ENCODE measurements around the gene RWDD2A. TPM values are rescaled to one million over a fixed set of nuclear protein-coding genes. Genes with fewer than 3 reads are reported as not detected.

The RWDD2A gene
- total RNA-seq, 1 experiment from 2014 or later: 3.5 TPM

DNA sequence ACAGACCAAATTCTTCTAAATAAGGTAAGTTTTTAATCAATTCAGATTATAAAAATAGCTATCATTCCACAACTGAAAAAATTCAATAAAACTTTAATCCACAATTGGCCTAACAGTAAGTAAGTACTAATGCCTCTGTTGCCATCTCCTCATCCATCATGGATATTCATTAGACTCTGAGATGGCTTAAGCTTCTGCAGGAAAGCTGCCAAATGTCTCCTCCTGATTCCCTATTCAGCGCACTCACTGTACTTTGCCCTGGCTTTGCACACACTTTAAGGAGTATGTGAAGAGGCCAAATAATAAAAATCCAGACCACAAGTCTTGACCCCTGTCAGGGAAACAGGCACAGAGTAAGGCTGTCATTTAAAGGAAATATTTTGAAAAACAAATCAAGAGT is 23.6 kb upstream of the RWDD2A start:
- Mint-ChIP-seq H3K27ac (ENCODE audit: unreplicated experiment) (no peak overlapping the region), H3K9me3 (ENCODE audit: unreplicated experiment) (no peaks in the 10 kb centered on the region), H3K36me3 (ENCODE audit: insufficient read depth, unreplicated experiment) (peaks cover 92% of the 10 kb centered on the region), H3K4me3 (ENCODE audit: unreplicated experiment) (no peak overlapping the region), H3K27me3 (ENCODE audit: insufficient read depth, unreplicated experiment) (no peaks in the 10 kb centered on the region), H3K4me1 (ENCODE audit: low read depth, unreplicated experiment) (no peaks in the 10 kb centered on the region)
- ChIA-PET POLR2A (interaction anchor here (0.6 kb wide), 1 partner anchor 11 kb away, joined by 3 read pairs; no protein-coding TSS in a partner anchor), CTCF (interaction anchor here (0.9 kb wide), 1 partner anchor 104 kb away, joined by 3 read pairs; the partner anchor contains the start of gene UBE3D)
- TF ChIP-seq, protein P1, sequence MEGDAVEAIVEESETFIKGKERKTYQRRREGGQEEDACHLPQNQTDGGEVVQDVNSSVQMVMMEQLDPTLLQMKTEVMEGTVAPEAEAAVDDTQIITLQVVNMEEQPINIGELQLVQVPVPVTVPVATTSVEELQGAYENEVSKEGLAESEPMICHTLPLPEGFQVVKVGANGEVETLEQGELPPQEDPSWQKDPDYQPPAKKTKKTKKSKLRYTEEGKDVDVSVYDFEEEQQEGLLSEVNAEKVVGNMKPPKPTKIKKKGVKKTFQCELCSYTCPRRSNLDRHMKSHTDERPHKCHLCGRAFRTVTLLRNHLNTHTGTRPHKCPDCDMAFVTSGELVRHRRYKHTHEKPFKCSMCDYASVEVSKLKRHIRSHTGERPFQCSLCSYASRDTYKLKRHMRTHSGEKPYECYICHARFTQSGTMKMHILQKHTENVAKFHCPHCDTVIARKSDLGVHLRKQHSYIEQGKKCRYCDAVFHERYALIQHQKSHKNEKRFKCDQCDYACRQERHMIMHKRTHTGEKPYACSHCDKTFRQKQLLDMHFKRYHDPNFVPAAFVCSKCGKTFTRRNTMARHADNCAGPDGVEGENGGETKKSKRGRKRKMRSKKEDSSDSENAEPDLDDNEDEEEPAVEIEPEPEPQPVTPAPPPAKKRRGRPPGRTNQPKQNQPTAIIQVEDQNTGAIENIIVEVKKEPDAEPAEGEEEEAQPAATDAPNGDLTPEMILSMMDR (IDR thresholded peaks at IDR 0.05; ENCODE audit: insufficient read depth in 1 of 2, low read depth in 1 of 2, low read length in 1 of 2, severe bottlenecking in 1 of 2, unreplicated experiment in 1 of 2): no peak
- Histone ChIP-seq H3K36me3 (ENCODE audit: control insufficient read depth, insufficient read depth, low read length) (peaks cover 1% of the 10 kb centered on the region), H3K27me3 (replicated peaks; ENCODE audit: control insufficient read depth, insufficient read depth, low read length) (no peaks in the 10 kb centered on the region), H3K4me1 (no peaks in the 10 kb centered on the region), H3K9me3 (no peaks in the 10 kb centered on the region), H3K4me3 (ENCODE audit: low read depth, low read length) (no peak overlapping the region)
- BruUV-seq (replicated peaks): no TSS peak
- DNase-seq: no peak
- intact Hi-C loops (cut with micrococcal nuclease; ENCODE audit: unreplicated experiment): no loop called here

DNA sequence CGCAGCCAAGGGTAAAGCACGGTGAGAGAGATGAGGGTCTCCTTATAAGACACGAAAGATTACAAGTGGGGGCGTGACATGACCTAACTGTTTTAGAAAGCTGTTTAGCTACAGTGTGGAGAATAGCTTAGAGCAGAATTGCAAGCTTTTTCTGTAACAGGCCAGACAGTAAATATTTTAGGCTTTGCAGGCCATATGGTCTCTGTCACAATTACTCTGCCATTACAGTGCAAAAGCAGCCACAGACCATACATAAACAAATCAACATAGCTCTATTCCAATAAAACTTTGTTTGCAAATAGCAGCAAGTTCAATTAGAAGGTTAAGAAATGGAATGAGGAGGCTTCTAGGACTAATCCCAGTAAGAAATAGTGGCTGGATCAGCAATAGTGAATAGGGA is 16.9 kb upstream of the RWDD2A start:
- POLR2A ChIA-PET: no interaction called here
- no peaks in the 10 kb centered on the region for H3K9me3 Mint-ChIP-seq (ENCODE audit: unreplicated experiment)

DNA sequence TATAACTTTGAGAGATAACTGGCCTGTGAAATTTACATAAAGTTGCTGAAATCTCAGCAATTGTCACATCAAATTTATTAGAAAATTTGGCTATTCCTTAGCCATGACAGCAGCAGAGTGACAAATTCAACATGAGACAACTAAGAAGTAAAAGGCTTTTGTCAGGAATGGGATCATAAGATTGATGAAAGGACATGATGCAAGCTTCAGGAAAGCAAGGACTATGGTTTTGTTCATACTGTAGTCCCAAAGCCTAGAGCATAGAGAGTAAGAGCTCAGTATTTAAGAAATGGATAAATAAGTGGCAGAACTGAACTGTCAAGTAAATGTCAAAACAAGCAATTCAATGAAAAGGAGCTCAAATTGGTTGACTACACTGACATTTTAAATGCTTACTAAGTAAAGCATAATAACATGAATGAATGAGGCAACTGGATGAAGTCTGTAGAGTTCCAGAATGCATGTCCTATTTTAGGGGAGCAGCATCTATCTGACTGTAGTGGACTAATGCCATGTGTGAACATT is 12.7 kb upstream of the RWDD2A start:
- BruUV-seq (replicated peaks): no TSS peak
- H3K4me3 Mint-ChIP-seq (ENCODE audit: unreplicated experiment): no peak overlapping the region
- POLR2A ChIA-PET: no interaction called here

More for the DNA sequence above, 16.9 kb upstream of the RWDD2A start:
- Mint-ChIP-seq H3K4me1 (ENCODE audit: low read depth, unreplicated experiment) (no peaks in the 10 kb centered on the region), H3K4me3 (ENCODE audit: unreplicated experiment) (no peak overlapping the region), H3K36me3 (ENCODE audit: insufficient read depth, unreplicated experiment) (peaks cover 89% of the 10 kb centered on the region), H3K27me3 (ENCODE audit: insufficient read depth, unreplicated experiment) (no peaks in the 10 kb centered on the region), H3K27ac (ENCODE audit: unreplicated experiment) (no peak overlapping the region)
- Histone ChIP-seq H3K4me3 (ENCODE audit: low read depth, low read length) (no peak overlapping the region), H3K27me3 (replicated peaks; ENCODE audit: control insufficient read depth, insufficient read depth, low read length) (no peaks in the 10 kb centered on the region), H3K9me3 (no peaks in the 10 kb centered on the region), H3K36me3 (ENCODE audit: control insufficient read depth, insufficient read depth, low read length) (peaks cover 1% of the 10 kb centered on the region), H3K4me1 (no peaks in the 10 kb centered on the region)
- no TSS peak for BruUV-seq (replicated peaks)
- TF ChIP-seq, protein P1 (IDR thresholded peaks at IDR 0.05; ENCODE audit: insufficient read depth in 1 of 2, low read depth in 1 of 2, low read length in 1 of 2, severe bottlenecking in 1 of 2, unreplicated experiment in 1 of 2): no peak
- CTCF ChIA-PET: no interaction called here
- no peak for DNase-seq
- intact Hi-C loops (cut with micrococcal nuclease; ENCODE audit: unreplicated experiment): no loop called here

More for the DNA sequence above, 12.7 kb upstream of the RWDD2A start:
- H3K36me3 ChIP-seq (ENCODE audit: control insufficient read depth, insufficient read depth, low read length): peaks cover 3% of the 10 kb centered on the region
- CTCF ChIA-PET: no interaction called here
- no peak for DNase-seq
- H3K9me3 ChIP-seq: no peaks in the 10 kb centered on the region
- Mint-ChIP-seq H3K36me3 (ENCODE audit: insufficient read depth, unreplicated experiment) (peaks cover 89% of the 10 kb centered on the region), H3K4me1 (ENCODE audit: low read depth, unreplicated experiment) (no peaks in the 10 kb centered on the region), H3K27ac (ENCODE audit: unreplicated experiment) (no peak overlapping the region), H3K27me3 (ENCODE audit: insufficient read depth, unreplicated experiment) (no peaks in the 10 kb centered on the region), H3K9me3 (ENCODE audit: unreplicated experiment) (no peaks in the 10 kb centered on the region)
- no peaks in the 10 kb centered on the region for H3K27me3 ChIP-seq (replicated peaks; ENCODE audit: control insufficient read depth, insufficient read depth, low read length)
- TF ChIP-seq, protein P1 (IDR thresholded peaks at IDR 0.05; ENCODE audit: insufficient read depth in 1 of 2, low read depth in 1 of 2, low read length in 1 of 2, severe bottlenecking in 1 of 2, unreplicated experiment in 1 of 2): no peak
- intact Hi-C loops (cut with micrococcal nuclease; ENCODE audit: unreplicated experiment): no loop called here
- no peak overlapping the region for H3K4me3 ChIP-seq (ENCODE audit: low read depth, low read length)
- no peaks in the 10 kb centered on the region for H3K4me1 ChIP-seq

Data from Caco-2 (cell line).